Measurements from ENCODE around the gene ATXN7L2. TPM values are rescaled to one million over a fixed set of nuclear protein-coding genes. Genes with fewer than 3 reads are reported as not detected.

ATXN7L2 gene
- total RNA-seq, 4 donors from 2014 or later: 1.6 to 2.7 (median 2.5) TPM

GRCh38 chr1:109499081-109499480 lies 15.4 kb downstream of the ATXN7L2 start:
- Histone ChIP-seq H3K36me3 (peaks cover 0 to 29% of the 10 kb centered on the region in 2 donors), H3K4me1 (peaks cover 0 to 80% (median 34%) of the 10 kb centered on the region in 3 donors), H3K27ac (peak overlapping the region in 3 of 4 donors; percentile 59 to 73 (median 71)), H3K9me3 (no peaks in the 10 kb centered on the region), H3K27me3 (no peaks in the 10 kb centered on the region), H3K4me3 (no peak overlapping the region)
- no peak for ATAC-seq
- TF ChIP-seq POLR2A (IDR thresholded peaks at IDR 0.05) (no peak), EP300 (IDR thresholded peaks at IDR 0.05) (no peak), POLR2AphosphoS5 (IDR thresholded peaks at IDR 0.05) (no peak)
- TF ChIP-seq, protein P1, sequence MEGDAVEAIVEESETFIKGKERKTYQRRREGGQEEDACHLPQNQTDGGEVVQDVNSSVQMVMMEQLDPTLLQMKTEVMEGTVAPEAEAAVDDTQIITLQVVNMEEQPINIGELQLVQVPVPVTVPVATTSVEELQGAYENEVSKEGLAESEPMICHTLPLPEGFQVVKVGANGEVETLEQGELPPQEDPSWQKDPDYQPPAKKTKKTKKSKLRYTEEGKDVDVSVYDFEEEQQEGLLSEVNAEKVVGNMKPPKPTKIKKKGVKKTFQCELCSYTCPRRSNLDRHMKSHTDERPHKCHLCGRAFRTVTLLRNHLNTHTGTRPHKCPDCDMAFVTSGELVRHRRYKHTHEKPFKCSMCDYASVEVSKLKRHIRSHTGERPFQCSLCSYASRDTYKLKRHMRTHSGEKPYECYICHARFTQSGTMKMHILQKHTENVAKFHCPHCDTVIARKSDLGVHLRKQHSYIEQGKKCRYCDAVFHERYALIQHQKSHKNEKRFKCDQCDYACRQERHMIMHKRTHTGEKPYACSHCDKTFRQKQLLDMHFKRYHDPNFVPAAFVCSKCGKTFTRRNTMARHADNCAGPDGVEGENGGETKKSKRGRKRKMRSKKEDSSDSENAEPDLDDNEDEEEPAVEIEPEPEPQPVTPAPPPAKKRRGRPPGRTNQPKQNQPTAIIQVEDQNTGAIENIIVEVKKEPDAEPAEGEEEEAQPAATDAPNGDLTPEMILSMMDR (IDR thresholded peaks at IDR 0.05): no peak
- 55 to 78% methylated on average over 1 to 3 of the region's 7 CpGs for WGBS, 2 donors (ENCODE audit: low coverage in 1 of 2)

- WGBS, 2 donors (ENCODE audit: low coverage in 1 of 2): 52 to 56% methylated on average over 2 to 3 of the region's 4 CpGs
- ATAC-seq: peak; percentile 22
- H3K27ac ChIP-seq: peak overlapping the region in 3 of 4 donors; percentile 59 to 73 (median 71)
Observed at GRCh38 chr1:109499661-109500536, 16.2 kb downstream of the ATXN7L2 start.

GRCh38 chr1:109500941-109501381 lies 17.3 kb downstream of the ATXN7L2 start:
- Histone ChIP-seq H3K36me3 (peaks cover 0 to 24% of the 10 kb centered on the region in 2 donors), H3K9me3 (no peaks in the 10 kb centered on the region), H3K4me3 (no peak overlapping the region), H3K27me3 (no peaks in the 10 kb centered on the region), H3K27ac (peak overlapping the region; percentile 37 to 73 (median 65)), H3K4me1 (peaks cover 0 to 63% (median 24%) of the 10 kb centered on the region in 3 donors)
- WGBS, 2 donors (ENCODE audit: low coverage in 1 of 2): 0 to 20% methylated on average over 2 to 5 of the region's 5 CpGs
- TF ChIP-seq POLR2AphosphoS5 (IDR thresholded peaks at IDR 0.05): peak; percentile 52
- TF ChIP-seq POLR2A (IDR thresholded peaks at IDR 0.05): no peak
- ATAC-seq: peak; percentile 64

More at GRCh38 chr1:109499661-109500536, 16.2 kb downstream of the ATXN7L2 start:
- Histone ChIP-seq H3K27me3 (no peaks in the 10 kb centered on the region), H3K9me3 (no peaks in the 10 kb centered on the region), H3K4me3 (no peak overlapping the region), H3K4me1 (peaks cover 0 to 73% (median 30%) of the 10 kb centered on the region in 3 donors), H3K36me3 (peaks cover 0 to 29% of the 10 kb centered on the region in 2 donors)
- TF ChIP-seq, protein P1 (IDR thresholded peaks at IDR 0.05): peak in 3 of 4 experiments; percentile 26 to 48 (median 35)
- TF ChIP-seq POLR2AphosphoS5 (IDR thresholded peaks at IDR 0.05) (no peak), EP300 (IDR thresholded peaks at IDR 0.05) (no peak)

DNA sequence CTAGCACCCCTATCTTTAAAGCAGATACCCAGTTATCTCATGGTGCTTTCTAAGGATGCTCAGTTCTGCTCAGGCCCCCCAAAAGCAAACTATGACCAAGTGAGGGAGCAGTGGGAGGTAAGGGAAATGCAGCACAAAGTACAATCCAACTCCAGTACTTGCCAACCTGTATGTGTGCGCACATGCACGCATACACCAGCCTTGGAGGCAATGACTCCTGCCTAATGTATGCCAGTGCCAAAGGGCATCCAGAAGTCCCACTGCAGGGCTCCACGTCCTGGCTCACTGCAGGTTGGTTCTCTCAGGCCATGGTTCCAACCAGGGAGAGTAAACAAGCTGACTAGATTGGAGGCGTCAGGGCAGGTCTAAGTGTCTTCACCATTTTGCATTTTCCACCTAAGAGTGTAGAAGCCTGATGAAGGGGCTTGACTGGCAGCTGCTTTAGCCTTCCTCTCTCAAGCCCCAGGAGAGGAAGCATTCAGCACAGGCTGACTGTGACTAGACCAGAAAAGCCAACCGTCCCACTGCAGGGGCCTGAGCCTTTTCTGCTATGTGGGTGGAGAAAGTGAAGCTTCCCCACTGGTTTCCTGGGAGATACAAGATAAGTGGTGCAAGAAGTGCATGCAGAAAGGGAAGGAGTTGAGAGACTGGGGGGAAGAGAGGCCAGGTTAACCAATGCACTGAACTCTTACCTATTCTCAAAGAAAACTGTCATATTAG lies 18.1 kb downstream of the ATXN7L2 start:
- H3K27me3 ChIP-seq: no peaks in the 10 kb centered on the region
- no peak for TF ChIP-seq POLR2AphosphoS5 (IDR thresholded peaks at IDR 0.05)
- TF ChIP-seq EP300 (IDR thresholded peaks at IDR 0.05): no peak
- TF ChIP-seq, protein P1 (IDR thresholded peaks at IDR 0.05): no peak
- TF ChIP-seq POLR2A (IDR thresholded peaks at IDR 0.05): no peak
- WGBS, 2 donors (ENCODE audit: low coverage in 1 of 2): 56% methylated on average over 3 of the region's 5 CpGs; no CpG with 5 or more reads in 1 of the 2 donors
- H3K4me3 ChIP-seq: no peak overlapping the region
- peak overlapping the region in 3 of 4 donors; percentile 59 to 73 (median 71) for H3K27ac ChIP-seq
- no peak for ATAC-seq
- H3K4me1 ChIP-seq: peaks cover 0 to 57% (median 24%) of the 10 kb centered on the region in 3 donors
- H3K36me3 ChIP-seq: peaks cover 0 to 16% of the 10 kb centered on the region in 2 donors
- no peaks in the 10 kb centered on the region for H3K9me3 ChIP-seq

DNA sequence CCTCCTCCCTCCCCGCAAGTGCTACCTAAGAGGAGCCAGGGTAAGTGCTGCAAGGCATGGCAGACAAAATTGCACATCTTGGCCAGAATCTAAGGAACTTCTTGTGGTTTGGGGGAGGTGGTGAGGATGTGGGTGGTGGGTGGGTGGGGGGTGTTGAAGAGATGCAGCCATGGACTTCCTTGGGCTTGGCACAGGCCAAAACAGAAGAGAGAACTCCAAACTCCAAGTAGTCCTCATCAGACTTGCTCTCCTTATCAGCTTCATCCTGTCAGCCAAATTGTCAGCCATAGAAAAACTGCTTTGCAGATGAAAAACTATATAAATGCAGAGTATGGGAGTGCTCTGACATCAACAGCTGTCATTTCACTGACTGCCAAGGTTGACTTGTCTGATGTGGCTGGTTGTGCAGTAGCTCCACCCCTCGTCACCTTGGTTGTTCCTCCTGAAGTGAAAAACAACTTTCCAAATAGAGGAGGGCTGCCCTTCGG lies 18.7 kb downstream of the ATXN7L2 start:
- Histone ChIP-seq H3K27ac (peak overlapping the region in 3 of 4 donors; percentile 59 to 73 (median 71)), H3K9me3 (no peaks in the 10 kb centered on the region), H3K36me3 (peaks cover 0 to 13% of the 10 kb centered on the region in 2 donors), H3K27me3 (no peaks in the 10 kb centered on the region), H3K4me1 (peaks cover 0 to 60% (median 24%) of the 10 kb centered on the region in 3 donors), H3K4me3 (no peak overlapping the region)
- TF ChIP-seq, protein P1 (IDR thresholded peaks at IDR 0.05): no peak
- no peak for TF ChIP-seq EP300 (IDR thresholded peaks at IDR 0.05)
- TF ChIP-seq POLR2A (IDR thresholded peaks at IDR 0.05): no peak
- TF ChIP-seq POLR2AphosphoS5 (IDR thresholded peaks at IDR 0.05): no peak
- no peak for ATAC-seq
- WGBS, 2 donors (ENCODE audit: low coverage in 1 of 2): 73 to 75% methylated on average over 2 of the region's 3 CpGs

Data from gastroesophageal sphincter (tissue), 4 donors.